Measurements from ENCODE around the gene PPME1.

DNA sequence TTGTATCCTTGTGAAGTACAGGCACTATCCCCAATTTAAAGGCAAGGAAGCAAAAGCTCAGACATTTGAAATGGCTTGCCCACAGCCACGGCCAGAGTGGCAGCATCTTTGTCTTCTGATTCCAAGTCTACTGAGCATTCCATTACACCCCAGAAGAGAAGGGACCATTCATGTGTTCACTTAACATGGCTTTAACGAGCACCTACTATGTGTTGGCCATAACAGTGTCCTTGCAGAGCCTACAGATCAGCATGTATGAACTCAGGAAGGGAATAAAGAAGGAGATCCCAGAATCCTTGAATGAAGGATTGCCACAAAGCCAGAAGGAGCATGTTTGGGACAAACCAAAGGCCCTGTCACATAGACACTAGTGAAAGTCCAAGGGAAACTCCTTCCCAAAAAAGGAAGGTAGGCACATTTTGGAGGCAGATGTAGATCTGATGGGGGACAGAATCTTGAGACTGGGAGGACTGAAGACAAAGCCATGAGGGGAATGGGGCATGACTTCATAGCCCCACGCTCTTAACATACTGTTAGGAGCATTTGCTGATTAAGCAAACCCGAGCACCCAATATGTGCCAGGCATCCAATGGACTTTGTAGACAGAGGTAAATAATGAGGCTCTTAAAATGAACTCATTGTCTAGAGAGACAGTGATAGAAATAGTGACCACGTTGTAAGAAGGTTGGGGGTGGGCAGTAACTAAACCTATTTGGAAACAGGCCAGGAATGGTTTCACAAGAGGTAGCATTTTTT is 85.5 kb downstream of the PPME1 start:
- TF ChIP-seq EZH2 (IDR thresholded peaks at IDR 0.05; ENCODE audit: low read length, unreplicated experiment) (no peak), CTCF (conservative IDR thresholded peaks at IDR 0.05; ENCODE audit: low read depth, low read length) (no peak), EZH2phosphoT487 (IDR thresholded peaks at IDR 0.05; ENCODE audit: borderline replicate concordance, low read length) (no peak)

Data from PC-3 (cell line).